HG03521 (cell line): ENCODE measurements around the gene INAFM1.
A peak's percentile ranks its signal among the peaks of the same experiment; 100 is the strongest.

ENCODE experiments used
- ATAC-seq: cut with Tn5 transposase; IDR thresholded peaks from one replicate; pipeline ENCODE4 v1.9.1; 2021; ENCODE audit warnings: mild to moderate bottlenecking, moderate library complexity; ENCODE audit not compliant: unreplicated experiment

INAFM1 gene

DNA sequence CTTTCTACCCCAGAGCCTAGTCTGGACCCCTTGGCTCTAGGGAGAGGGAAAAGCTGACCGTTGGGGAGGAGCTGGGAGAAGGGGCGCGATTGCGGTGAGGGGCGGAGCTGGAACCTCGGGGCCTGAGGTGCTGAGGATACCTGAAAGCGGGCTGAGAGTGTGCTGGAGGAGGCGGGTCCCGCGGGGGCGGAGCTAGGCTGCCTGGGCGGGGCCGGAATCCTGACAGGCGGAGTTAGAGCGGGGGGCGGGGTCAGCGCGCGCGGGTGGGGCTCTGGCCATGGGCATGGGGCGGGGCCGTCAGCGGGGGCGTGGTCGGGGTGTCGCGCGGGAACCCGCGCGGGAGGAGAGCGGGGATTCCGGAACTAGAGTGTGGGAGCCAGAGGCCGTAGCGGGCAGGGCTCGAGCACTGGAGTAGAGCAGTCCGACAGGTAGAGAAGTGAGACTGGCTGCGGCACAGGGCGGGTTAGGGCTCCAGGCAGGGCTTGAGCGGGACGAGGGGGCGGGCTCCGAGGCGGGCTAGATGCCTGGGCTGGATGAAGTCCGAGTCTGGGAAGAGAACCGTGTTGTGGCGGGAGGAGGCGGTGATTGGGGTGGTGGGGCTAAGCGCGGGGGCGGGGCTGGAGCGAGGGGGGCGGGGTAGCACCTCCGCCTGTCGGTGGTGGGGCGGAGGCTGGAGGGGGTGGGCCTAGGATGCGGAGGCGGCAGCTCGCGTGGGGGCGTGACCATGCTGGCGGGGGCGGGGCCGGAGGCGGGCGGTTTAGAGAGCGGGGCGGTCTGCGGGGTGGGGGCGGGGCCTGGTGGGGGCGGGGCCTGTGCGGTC, at the start of gene INAFM1:
Gene INAFM1 (plus strand): TSS at position 815 of the 820 bp plus-strand sequence. CDS start 35 bp downstream, outside the sequence.
- ATAC-seq, result peak; percentile 52

DNA sequence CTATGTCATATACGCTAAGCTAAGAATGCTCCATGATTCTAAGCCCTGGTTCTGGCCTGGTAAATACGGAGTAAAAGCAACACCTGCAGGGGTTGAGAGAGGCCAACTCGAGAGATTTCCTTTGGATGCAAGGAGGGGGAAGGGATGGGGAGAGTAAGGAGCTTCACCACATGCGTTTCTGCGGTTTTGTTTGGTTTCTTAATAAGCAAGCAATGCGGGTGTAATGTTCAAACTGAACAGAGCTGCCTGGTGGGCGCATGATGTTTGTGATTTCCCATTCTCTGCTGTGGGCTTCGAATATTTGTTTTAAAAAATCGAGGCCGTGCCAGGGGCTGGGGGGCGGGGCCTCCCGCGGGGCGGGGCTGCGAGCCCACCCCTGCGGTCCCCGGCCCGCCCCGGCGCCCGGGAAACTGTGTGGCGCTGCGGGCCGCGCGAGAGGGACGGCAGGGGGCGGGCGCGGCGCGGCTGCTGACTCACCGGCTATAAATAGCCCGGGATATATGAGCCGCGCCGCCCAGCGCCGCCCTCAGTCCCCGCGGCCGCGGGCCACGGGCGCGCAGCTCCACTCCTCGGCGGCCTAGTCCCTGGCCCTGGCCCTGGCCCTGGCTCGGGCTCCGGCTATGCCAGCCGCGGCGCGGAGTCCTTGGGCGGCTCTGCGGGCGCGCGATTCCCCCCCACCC, 48.8 kb upstream of the INAFM1 start:
- ATAC-seq, result peak; percentile 44

DNA sequence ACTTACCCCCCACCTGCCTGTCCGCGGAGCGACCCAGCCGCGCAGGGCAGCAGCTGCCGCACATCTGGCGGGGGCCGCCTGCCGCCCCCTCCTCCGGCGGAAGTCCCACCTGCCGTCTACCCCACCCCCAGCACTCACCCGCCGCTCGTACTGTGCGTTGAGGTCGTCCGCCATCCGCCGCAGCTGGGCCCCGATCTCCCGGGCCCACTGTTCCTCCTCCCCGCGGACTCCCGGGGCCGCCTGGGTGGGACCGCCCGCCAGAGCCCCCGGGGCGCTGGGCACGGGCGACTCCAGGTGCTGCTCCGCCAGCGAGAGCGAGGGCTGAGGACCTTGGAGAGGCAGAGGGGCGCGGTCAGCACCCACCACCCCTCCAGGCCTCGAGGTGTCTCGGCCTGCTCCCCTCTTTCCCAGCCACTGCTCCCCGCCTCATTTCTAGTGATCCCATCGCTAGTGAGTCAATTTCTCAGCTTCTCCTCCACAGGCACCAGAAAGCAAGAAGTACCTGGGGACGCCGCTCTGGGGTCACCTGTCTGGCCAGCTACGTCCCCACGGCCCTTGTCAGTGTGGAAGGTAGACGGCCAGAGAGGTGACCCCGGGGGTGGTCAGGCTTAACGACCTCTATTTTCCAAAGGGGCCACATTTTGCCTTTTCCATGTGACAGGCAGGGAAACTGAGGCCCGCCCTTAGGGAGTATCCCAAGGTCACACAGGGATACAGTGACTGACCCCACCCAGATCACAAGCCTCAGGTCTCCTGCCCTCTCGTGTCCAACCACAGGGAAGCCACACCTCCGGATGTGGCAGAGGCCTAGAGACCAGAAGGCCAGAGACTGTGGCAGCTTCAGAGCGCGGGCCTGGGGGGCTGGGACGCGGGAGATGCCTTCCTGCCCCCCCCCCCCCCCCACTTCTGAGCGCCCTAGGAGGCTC, 48.0 kb upstream of the INAFM1 start:
- ATAC-seq, result no peak

DNA sequence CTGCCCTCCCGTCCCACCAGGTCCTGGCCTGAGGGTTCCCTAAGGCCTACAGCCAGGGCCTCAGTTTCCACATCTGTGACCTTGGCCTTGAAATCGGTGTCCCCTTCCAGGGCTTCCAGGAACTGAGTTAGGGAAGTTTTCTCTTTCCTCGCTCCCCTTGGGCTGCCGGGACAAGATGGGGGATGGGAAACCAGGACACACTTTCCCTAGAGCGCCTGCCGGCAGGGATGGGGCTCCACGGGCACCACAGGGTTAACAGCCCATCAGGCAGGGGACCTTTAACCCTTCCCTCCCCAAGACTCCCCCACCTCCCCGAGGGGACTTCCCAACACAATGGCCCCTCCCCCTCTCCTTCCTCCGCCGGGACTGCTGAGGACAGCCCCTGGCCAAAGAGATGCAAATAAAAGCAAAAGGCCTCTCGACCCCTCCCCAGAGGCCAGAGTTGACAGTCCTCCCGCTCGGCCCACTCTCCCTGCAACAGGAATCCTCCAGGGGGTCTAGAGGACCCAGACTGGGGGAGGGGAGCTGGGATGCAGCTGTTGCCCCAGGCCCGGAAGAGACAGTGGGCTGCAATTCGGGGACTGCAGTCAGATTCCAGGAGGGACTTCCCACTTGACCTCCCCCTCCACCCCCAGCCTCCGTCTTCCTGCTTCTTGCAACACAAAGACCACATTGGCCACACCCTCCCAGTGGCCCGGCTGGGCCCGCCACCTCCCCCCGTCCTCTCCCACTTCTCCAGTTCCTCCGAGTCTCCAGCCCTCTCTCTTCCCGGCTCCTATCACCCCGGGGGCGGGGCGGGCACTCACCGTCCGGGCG, 47.1 kb upstream of the INAFM1 start:
- no peak for ATAC-seq

DNA sequence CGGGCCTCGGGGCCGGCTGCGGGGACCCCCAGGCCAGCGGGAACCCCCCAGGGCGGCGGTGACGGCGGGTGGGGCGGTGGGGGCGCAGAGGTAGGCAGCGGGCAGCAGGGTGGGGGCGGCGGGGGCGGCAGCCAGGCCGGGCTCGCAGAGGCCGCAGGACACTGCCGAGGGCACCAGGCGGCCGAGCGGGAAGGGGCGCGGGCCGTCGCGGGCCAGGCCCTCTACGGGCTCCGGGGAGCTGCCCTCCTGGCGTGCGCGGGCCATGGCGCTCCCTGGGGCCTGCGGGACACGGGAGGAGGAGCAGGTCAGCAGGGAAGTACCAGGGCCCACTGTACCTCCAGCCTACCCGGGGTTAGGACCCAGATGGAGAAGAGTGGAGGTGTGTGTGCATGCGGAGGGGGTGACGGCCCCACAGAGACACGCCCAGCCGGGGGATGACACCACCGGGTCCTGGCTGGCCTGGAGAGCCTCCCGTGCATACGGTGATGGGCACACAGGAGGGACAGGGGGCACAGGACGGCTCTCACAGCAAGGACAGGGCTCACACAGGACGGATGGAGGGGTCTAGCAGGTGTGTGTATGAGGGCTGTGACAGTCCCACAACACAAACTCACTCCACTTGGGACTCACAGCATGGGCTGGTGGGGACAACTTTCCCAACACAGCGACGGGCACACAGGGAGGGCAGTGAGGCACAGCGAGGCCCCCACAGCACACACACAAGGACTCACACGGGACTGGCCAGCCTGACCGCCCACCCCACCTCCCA, 46.3 kb upstream of the INAFM1 start:
- no peak for ATAC-seq

DNA sequence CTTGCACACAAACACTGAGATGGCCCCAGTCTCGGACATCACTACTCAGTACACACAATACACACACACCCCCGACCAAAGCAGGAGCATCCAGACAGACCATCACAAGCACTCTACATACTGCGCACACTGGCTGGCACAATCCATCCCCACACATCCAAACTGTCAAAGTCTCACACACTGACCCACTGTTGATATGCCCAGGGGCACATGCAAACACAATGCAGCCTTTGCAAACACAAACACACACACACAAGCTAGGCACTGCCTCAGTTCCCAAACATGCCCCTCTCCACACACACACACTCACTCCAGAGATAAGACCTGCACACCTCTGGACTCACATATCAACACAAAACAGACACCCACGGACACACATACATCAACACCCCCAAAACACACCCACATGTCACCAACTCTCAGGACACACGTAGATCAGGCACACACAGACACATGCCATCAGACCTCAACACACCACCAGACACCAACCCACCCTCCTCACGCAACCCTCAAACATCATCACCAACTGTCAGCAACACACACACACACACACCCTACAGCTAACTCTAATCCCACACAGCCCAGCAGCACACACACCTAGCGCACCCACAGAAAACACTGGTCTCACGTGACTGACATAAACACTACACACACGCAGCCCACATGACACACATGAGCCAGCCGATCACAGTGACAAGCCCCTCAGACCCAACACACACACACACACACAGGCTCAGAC, 45.6 kb upstream of the INAFM1 start:
- ATAC-seq, result no peak

DNA sequence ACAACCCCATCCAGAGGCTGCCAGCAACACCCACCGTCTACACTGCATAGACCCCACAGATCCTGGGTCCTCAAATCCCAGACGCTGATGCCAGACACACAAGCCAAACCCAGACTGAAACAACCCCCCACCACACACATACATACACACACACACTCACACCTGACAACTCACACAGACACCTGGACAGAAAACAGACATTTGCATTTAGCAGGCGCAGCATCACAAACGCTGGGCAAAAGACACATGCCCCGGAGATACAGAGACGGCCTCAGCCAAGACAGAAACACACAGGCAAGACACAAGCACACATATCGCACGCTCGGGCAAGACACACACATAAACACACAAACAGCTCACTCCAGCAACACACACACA, 45.0 kb upstream of the INAFM1 start:
- ATAC-seq, result no peak

DNA sequence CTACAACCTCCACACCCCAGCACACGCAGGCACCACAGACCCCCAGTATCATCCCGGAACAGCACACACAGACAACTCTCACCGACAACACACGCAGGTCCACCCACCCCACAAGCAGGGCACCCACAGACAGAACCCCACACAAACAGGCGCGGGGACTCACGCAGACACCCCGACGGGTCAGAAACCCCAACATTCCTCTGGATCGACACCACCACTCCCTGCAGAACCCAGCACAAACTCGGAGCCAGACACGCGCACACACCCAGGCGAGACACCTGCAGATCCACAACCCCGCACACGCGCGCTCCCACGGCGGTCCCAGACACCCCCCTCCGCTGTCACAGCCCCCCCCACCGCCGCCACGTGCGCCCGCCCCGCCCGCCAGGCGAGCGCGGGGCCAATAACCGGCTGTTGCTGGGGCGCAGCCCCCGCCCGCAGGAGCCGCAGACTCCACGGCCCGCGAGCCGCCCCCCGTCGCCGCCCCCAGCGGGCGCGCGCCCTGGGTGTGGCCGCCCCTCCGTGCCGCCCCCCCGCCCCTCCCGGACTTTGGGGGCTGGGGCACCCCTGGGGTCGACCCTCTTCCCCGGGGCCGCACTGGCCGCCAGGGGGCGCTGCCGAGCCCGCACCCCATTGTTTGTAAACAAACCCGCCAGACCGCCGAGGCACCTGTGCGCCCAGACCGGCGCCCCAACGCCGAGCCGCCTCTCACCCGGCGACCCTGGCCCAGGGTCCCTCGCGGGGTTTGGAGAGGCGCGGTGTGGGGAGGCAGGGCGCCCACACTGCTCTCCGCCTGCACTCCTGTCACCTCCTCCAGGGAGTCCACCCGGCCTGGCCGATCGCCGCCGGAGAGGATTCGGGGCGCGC, 44.4 kb upstream of the INAFM1 start:
- no peak for ATAC-seq

DNA sequence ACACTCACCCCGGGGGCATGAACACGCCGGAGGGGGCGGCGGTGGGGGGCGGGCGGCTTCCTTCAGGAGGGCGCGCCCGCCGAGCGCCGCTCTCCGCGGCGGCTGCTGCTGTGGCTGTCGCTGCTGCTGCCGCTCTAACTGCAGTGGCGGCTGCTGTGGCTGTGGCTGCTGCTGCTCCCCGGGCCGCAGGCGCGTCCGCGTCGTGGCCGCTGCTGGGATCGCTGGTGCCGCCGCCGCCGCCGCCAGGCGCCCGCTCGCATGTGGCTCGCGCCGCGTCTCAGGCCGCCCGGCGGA, 43.8 kb upstream of the INAFM1 start, which contains the start of gene BBC3:
Gene BBC3 (minus strand): TSS at position 279 of the 294 bp plus-strand sequence. CDS start 2,768 bp downstream, outside the sequence.
- no peak for ATAC-seq

DNA sequence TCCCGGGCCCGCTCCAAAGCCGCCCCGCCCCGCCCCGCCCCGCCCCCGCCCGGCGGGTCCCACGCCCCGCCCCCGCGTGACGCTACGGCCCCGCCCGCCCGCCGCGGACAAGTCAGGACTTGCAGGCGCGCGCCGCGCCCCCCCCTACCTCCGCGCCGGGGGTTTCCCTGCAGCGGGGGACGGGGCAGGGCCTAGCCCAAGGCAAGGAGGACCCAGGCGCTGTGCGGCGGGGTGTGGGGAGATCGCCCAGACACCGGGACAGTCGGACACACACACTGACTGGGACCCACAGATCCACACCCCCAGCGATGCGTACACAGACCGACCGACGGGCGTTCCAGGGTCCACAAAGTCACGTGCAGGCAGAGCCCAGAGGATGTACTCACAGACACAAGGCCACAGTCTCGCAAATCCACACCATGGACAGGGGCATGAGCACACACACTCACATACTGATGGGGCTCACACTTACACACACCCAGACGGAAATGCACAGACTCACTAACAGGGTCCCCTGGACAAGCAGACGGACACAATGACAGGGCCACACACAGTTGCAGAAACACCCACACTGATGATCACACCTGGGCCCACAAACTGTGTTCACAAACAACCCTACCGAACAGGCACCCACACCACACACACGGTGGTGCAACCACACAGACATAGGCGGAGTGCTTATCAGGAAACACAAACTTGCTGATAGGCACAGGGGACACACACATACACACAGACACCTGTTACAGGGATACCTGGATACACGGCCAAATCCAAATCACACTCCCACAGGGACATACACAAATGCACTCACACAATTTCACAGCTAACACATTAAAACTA, 43.2 kb upstream of the INAFM1 start:
- peak; percentile 36 for ATAC-seq

DNA sequence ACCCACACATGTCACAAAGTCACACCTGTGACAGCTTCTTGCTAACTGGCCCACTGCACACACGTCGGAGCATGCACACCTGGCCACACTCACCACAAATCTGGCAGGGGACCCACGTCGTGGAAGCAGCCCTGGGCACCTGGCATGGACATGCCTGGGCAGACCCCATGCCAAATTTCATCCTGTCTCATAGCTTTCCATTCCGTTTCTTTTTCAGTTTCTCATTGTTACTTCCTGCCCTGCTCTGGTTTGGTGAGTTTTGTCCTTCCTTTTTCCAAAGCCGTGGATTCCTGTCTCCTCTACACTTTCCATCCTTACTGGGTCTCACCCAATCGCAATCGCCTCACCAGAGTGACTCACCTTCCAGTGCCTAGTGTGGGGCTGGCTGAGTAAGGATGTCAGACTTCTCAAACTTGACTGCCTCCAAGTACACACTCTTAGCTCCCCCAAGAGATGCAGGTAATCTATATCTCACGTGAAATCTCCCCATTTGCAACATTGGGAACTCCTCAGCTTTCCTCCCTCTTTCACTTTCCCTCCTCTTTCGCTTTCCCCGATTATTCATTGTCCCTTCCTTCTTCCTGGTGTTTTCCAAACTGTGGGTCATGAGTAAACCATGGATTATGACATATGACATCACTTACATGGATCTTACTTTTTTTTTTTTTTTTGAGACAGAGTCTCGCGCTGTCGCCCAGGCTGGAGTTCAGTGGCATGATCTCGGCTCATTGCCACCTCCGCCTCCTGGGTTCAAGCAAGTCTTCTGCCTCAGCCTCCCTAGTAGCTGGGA, 42.1 kb upstream of the INAFM1 start:
- no peak for ATAC-seq

DNA sequence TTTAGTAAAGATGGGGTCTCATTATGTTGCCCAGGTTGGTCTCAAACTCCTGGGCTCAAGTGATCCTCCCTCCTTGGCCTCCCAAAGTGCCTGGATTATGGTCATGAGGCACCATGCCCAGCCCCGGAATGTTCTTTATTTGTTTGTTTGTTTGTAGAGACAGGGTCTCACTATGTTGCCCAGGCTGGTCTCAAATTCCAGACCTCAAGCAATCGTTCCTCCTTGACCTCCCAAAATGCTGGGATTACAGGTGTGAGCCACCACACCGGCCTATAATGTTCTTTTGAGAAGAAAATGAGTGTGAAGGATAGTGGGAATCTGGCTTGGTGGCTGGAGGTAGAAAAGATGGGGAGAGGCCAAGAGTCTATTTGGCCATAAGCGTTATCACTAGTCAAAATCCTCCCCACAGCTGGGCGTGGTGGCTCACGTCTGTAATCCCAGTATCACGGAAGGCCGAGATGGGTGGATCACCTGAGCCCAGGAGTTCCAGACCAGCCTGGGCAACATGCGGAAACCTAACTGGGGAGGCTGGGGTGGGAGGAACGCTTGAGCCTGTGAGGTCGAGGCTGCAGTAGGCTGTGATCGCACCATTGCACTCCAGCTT, 38.5 kb upstream of the INAFM1 start:
- ATAC-seq, result no peak

DNA sequence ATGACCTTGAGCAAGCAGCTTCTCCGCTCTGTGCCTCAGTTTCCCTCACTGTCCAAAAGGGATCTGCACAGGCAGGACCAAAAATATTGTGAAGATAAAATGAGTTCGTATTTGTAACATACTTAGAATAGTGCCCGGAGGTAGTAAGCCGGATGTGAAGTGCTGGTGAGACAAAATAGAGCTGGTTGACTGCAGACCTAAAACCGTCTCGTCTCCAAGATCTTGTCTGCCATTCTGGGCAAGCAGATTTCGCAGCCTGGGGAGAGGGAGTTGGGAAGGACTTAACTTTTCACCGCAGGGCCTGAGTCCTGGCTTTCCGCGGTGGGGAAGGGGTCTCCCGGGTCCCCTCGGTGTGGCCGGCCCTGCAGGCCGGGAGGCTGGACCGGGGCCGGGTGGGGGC, 35.5 kb upstream of the INAFM1 start:
- no peak for ATAC-seq

DNA sequence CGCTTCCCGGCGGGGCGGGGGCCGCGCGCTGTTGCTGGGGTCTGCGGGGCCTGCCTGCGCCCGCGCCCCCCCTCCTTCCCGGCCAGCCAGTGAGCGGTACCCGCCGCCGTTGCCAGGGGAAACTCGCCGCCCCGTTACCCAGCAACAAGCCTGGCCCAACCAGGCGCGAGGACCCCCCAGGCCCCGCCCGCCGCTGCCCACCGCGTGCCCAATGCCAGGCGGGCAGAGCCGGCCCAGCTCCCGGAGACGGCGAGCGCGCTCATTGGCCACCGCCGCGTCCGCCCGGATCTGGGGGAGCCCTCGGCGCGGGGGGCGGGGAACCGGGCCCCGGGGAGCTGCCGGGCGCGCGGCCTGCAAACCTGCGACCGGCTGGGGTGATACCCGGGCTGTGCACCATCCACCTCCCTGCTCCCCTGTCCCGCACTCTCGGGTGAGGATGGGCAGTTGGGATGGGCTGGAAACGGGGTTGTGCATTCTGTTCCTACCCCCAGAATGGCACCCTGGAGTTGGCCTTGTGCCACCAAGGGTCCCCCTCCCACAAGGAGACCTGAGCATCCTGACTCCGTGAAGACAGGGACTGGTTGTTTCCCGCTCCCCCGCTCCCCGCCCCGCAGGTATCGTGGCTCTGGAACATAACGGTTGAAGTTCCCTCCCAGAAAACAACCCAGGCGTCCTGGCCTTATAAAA, 34.9 kb upstream of the INAFM1 start:
- ATAC-seq, result no peak

DNA sequence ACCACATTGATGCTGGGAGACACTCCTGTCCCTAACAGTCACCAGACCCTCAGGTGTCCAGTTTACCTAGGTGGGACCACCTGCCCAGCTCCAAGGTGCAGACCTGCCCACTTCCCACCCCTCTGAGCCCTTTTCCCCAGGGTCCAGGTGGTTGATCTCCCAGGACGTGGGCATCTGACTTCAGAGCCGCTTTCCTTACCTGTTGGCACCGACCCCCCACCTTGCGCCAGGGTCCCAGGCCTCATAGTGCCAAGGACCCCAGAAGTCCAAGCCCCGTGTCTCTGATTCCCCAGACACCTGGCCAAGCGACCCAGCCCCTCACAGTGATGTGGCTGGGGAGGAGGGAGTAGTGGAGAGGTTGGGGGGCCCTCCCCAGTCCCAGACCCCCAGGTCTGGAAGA, 34.1 kb upstream of the INAFM1 start:
- no peak for ATAC-seq
